CD4-positive, alpha-beta T cell treated with Interleukin-21 for 1 hour (primary cell): ENCODE results near the gene FHIT.

ENCODE experiments used
- DNase-seq: peaks from one replicate; pipeline ENCODE4 v3.0.0-alpha.2; 2020

Gene FHIT

GRCh38 chr3:60188803-60189202, 1062.4 kb downstream of the FHIT start:
- DNase-seq, result no peak

- no peak for DNase-seq
Measured at GRCh38 chr3:60187343-60187742, 1063.9 kb downstream of the FHIT start.

GRCh38 chr3:60186359-60186758, 1064.9 kb downstream of the FHIT start:
- DNase-seq, result no peak

GRCh38 chr3:60185161-60185560, 1066.1 kb downstream of the FHIT start:
- no peak for DNase-seq

GRCh38 chr3:60182697-60183096, 1068.6 kb downstream of the FHIT start:
- DNase-seq, result no peak

- no peak for DNase-seq
Measured at GRCh38 chr3:60178931-60179653, 1072.2 kb downstream of the FHIT start.

- no peak for DNase-seq
Measured at GRCh38 chr3:60177726-60178125, 1073.5 kb downstream of the FHIT start.

GRCh38 chr3:60176614-60177013, 1074.6 kb downstream of the FHIT start:
- no peak for DNase-seq

GRCh38 chr3:60175680-60176079, 1075.6 kb downstream of the FHIT start:
- DNase-seq, result no peak

GRCh38 chr3:60169755-60170154, 1081.5 kb downstream of the FHIT start:
- no peak for DNase-seq

GRCh38 chr3:60167186-60167585, 1084.1 kb downstream of the FHIT start:
- no peak for DNase-seq

GRCh38 chr3:60160822-60161748, 1090.2 kb downstream of the FHIT start:
- DNase-seq, result no peak

GRCh38 chr3:60160111-60160821, 1091.0 kb downstream of the FHIT start:
- DNase-seq, result no peak

- DNase-seq, result no peak
Measured at GRCh38 chr3:60158035-60158434, 1093.2 kb downstream of the FHIT start.

GRCh38 chr3:60154011-60154410, 1097.2 kb downstream of the FHIT start:
- DNase-seq, result no peak

- DNase-seq, result no peak
Measured at GRCh38 chr3:60153221-60153999, 1097.8 kb downstream of the FHIT start.

GRCh38 chr3:60149501-60149900, 1101.8 kb downstream of the FHIT start:
- no peak for DNase-seq

GRCh38 chr3:60147249-60147950, 1103.9 kb downstream of the FHIT start:
- no peak for DNase-seq

- no peak for DNase-seq
Measured at GRCh38 chr3:60146121-60146520, 1105.1 kb downstream of the FHIT start.

GRCh38 chr3:60144071-60144470, 1107.2 kb downstream of the FHIT start:
- DNase-seq, result no peak

GRCh38 chr3:60142009-60142408, 1109.2 kb downstream of the FHIT start:
- no peak for DNase-seq

- no peak for DNase-seq
Measured at GRCh38 chr3:60140160-60140559, 1111.1 kb downstream of the FHIT start.
